SJCRH30 (cell line): Measurements from ENCODE around the gene CRYBG2. TPM values are rescaled to one million over a fixed set of nuclear protein-coding genes. Genes with fewer than 3 reads are reported as not detected.

Experiments used
- DNase-seq, 2 experiments: peaks; one replicate each; pipeline ENCODE4 v3.0.0-alpha.2; 2015 to 2020
- H3K27ac ChIP-seq: fragments of 250-450 bp; sonication (Bioruptor Pico); 2 replicates; pipeline ENCODE4 v1.5.1; 2020; ENCODE audit warnings: mild to moderate bottlenecking, moderate library complexity
- H3K27me3 ChIP-seq: fragments of 250-450 bp; sonication (Bioruptor Pico); 2 replicates; pipeline ENCODE4 v1.5.1; 2020; ENCODE audit warnings: mild to moderate bottlenecking, moderate library complexity
- H3K36me3 ChIP-seq: fragments of 250-450 bp; sonication (Bioruptor Pico); 2 replicates; pipeline ENCODE4 v1.5.1; 2020; ENCODE audit warnings: mild to moderate bottlenecking, moderate library complexity
- H3K4me1 ChIP-seq: fragments of 250-450 bp; sonication (Bioruptor Pico); 2 replicates; pipeline ENCODE4 v1.5.1; 2020; ENCODE audit warnings: mild to moderate bottlenecking, moderate library complexity
- H3K4me3 ChIP-seq: fragments of 250-450 bp; sonication (Bioruptor Pico); 2 replicates; pipeline ENCODE4 v1.5.1; 2020; ENCODE audit warnings: mild to moderate bottlenecking, moderate library complexity
- H3K9me3 ChIP-seq: fragments of 250-450 bp; sonication (Bioruptor Pico); replicated peaks from 2 replicates; pipeline ENCODE4 v1.5.1; 2020; ENCODE audit warnings: mild to moderate bottlenecking, moderate library complexity
- total RNA-seq: library from RNA; depleted of rRNA; stranded (reverse); fragments of >200 nt; shearing (Covaris generic); gene quantifications from 2 replicates; pipeline ENCODE4 v1.2.3, GENCODE V29; 2014

Gene CRYBG2
- total RNA-seq, 1 experiment from 2014 or later: not detected

DNA sequence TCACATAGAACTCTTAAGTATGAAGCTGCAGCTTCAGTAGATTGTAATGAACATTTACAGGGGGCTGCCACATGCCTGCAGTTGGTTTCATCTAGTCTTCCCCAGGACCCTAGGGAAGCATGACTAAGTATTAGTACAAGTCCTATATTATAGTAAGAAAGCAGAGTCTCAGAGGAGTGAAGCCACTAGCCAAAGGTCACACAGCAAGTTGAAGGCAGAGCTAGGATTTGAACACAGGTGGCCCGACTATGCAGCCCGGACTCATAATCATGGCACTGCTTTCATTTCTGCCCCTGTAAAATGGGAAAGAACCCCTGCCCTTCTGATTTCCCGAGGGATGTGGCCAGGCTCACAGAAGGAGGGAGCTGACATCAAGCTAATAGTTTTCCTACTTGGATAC, 8.4 kb upstream of the CRYBG2 start:
- no peak for DNase-seq
- H3K27ac ChIP-seq: no peak overlapping the region
- peaks cover 26% of the 10 kb centered on the region for H3K27me3 ChIP-seq
- no peaks in the 10 kb centered on the region for H3K36me3 ChIP-seq
- no peak overlapping the region for H3K4me3 ChIP-seq
- no peaks in the 10 kb centered on the region for H3K4me1 ChIP-seq
- no peaks in the 10 kb centered on the region for H3K9me3 ChIP-seq

DNA sequence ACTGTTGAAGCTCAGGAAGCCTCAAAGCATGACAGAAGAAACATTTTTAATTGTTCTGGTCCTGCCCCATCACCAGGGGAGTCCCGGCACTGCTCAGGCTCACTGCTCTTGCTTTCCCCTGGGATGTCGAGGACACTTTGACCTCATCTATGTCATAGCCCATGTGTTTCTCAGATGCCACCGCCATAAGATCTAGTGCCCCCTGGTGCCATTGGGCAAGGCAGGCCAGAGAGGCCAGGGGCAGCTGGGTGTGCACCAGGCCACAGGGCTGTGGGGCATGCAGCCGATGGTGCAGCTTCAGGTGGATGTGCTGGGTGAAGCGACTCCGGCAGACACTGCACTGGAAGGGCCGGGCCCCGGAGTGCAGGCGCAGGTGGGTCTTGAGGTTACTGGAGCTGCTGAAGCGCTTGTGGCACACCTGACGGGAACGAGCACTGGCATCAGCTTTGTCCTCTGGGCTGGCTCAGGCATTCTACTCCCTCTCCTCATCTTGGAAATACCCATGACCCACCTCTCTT, 7.7 kb upstream of the CRYBG2 start:
- Histone ChIP-seq H3K4me3 (no peak overlapping the region), H3K27ac (no peak overlapping the region), H3K27me3 (peaks cover 28% of the 10 kb centered on the region), H3K9me3 (no peaks in the 10 kb centered on the region), H3K4me1 (no peaks in the 10 kb centered on the region), H3K36me3 (no peaks in the 10 kb centered on the region)
- no peak for DNase-seq

DNA sequence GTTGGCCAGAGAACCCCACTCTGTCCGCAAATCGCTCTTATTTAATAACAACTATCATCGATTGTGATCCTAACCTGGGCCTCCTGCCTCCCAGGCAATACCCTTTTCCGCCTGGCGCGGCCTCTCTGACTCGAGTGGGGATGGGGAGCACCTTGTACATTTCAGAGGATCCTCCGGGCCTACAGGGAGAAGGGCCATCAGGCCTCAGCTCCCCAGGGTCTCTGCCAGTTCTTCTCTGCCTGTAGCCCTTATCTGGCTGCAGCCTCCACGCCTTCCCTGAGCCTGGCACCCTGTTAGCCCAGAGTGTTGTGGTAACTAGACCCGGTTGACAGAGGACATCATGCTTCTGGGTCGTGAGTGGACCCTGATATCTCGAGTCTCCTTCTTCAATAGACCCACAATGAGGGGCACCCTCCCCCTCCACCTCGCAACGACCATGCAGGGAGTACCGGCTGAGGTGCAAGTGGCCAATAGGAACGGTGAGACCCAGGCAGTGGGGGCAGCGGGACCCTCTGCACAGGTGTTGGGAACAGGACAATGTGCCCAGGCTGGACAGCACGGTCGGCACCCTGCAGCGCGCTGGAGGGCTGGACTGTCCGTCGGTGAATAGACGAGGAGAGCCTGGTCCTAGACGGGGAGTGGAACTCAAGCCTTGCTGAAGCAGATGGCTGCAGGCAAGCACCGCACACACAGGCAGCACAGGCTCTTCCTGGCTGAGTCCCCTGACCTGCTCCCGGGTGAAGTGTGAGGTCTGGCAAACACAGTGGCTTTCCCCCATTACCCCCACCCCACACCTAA, 7.1 kb upstream of the CRYBG2 start:
- no peak overlapping the region for H3K4me3 ChIP-seq
- peaks cover 33% of the 10 kb centered on the region for H3K27me3 ChIP-seq
- H3K9me3 ChIP-seq: no peaks in the 10 kb centered on the region
- H3K4me1 ChIP-seq: no peaks in the 10 kb centered on the region
- DNase-seq: no peak
- H3K36me3 ChIP-seq: no peaks in the 10 kb centered on the region
- no peak overlapping the region for H3K27ac ChIP-seq

DNA sequence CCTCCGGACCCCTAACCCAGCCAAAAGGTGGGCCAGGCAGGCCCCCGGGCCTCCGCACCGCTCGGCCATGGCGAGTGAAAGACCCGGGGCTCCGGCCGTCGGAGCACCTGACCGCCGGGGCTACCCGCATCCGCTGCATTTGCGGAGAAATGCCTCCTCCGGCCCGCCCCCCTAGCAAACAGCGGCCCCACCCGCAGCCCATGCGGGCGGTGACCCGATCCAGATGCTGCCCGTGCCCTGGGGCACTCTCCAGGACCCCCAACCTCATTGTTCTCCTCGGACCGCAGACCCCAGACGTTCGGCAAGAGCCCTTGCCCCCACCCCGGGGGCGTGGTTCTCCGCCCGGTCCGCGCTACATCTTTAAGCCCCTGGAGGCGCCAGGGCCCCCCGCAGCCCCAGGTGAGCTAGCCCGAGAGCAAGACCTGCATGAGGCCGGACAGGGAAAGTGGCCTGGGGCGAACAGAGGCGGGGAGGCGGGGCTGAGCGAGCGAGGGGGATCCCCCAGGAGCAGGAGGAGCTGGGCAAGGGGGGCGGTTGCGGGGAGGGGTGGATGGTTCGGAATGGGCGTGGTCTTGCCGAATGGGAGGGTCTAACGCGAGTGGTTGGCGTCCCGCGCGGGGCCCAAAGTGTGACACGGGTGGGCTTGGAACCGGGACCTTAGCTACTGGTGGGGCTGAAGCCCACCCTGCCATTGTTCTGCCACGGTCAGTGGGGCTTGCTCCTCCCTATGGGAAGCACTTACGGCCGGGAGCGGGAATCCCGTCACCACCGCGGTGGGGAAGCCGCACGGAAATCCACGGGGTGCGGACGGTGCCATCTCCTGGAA, 6.3 kb upstream of the CRYBG2 start:
- Histone ChIP-seq H3K4me1 (no peaks in the 10 kb centered on the region), H3K27me3 (peaks cover 36% of the 10 kb centered on the region), H3K9me3 (no peaks in the 10 kb centered on the region), H3K36me3 (no peaks in the 10 kb centered on the region), H3K27ac (no peak overlapping the region), H3K4me3 (no peak overlapping the region)
- DNase-seq: no peak

DNA sequence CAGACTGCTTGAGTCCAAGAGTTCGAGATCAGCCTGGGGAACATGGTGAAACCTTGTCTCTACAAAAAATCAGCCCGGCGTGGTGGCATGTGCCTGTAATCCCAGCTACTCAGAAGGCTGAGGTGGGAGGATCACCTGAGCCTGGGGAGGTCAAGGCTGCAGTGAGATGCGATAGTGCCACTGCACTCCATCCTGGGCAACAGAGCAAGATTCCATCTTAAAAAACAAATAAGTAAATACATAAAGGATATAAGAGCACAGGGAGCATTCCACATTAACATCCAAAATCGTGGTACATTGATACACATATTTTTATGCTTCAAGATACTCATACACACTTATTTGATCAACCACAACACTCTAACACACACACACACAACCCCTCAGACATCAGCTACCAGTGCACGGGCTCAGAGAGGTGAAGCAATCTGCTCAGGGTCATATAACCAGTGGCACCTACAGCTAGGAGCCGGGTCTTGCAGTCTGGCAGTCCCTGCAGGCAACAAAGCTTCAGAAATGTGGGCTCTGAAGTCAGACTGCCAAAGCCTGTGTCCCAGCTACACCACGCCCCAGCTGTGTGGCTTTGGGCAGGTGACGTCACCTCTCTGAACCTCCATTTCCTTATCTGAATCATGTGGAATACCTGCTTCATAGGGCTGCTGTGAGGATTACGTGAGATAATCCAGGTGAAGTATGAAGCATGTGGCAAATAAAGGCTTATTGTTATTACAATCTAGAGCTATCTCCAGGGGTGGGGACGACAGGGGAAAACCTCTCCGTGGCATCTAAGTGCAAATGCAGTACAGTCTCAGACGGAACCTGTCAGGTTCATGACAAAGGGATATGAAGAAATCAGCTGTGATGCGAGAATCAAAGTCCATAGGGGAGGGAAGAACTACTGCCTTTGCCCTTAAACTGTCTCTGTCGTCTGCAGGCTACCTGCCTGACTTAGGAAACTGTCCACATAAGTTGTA, 4.8 kb upstream of the CRYBG2 start:
- peaks cover 36% of the 10 kb centered on the region for H3K27me3 ChIP-seq
- H3K4me1 ChIP-seq: no peaks in the 10 kb centered on the region
- no peaks in the 10 kb centered on the region for H3K36me3 ChIP-seq
- no peak overlapping the region for H3K4me3 ChIP-seq
- H3K27ac ChIP-seq: no peak overlapping the region
- H3K9me3 ChIP-seq: no peaks in the 10 kb centered on the region
- no peak for DNase-seq

DNA sequence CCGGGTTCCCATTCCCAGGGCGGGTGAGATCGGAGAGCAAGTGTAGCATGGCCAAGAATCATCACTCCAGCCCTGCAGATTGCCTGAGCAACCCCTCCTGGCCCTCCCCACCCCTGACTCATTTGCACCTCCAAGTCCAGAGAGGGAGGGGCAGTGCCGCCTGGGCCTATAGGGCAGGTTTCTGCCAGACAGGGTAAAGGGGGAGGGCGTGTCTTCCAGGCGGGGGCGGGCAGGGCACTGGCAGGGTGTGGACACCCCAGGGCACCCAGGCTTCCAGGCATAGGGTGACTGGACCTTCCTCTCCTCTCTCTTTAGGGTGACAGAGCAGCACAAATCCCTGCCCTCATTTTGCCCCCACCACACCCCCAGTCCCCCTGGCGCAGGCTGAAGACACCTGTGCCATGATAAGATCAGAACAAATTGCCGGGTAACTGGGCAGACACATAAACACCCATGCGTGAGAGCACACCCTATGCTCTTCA, 3.2 kb upstream of the CRYBG2 start:
- no peak for DNase-seq
- Histone ChIP-seq H3K4me3 (no peak overlapping the region), H3K36me3 (no peaks in the 10 kb centered on the region), H3K9me3 (no peaks in the 10 kb centered on the region), H3K27me3 (peaks cover 35% of the 10 kb centered on the region), H3K4me1 (no peaks in the 10 kb centered on the region), H3K27ac (no peak overlapping the region)

DNA sequence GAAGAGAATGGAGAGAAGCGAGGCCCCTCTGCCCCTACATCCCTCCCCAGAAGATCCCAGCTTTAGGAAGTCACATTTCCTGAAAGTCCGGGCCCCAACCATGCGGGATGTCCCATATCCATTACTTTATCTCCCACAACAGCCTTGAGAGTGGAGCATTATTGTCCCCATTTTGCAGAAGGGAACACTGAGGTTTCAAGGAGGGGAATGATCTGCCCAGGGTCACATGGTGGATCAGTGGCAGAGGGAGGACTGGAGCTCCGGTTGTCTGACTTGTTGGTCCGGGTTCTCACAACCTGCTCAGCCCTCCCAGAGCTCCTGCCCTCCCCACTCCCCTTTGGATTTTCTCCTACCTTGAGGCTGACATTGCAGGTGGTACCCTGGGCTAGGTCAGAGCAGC, 2.2 kb upstream of the CRYBG2 start:
- DNase-seq: no peak
- Histone ChIP-seq H3K4me3 (no peak overlapping the region), H3K27me3 (peaks cover 35% of the 10 kb centered on the region)

DNA sequence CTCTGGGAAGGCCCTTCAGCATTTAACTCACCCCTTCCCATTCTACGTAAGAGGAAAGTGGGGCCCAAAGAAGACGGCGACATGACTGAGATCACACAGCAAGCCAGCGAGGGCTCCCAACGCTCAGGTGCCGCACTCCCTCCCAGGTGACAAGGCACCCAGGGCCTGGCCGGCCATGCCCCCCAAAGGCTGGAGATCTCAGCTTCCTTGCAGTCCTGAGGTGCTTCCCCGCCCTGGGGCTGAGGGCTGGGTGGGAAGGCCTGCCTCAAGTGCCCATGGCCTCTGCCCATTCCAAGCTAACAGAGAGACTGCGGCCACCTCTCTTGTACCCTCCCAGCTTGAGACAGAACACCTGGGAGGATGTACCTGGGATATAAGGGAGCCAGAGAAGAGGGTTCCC, 1.0 kb upstream of the CRYBG2 start:
- H3K36me3 ChIP-seq: no peaks in the 10 kb centered on the region

More for the DNA sequence above, 2.2 kb upstream of the CRYBG2 start:
- Histone ChIP-seq H3K9me3 (no peaks in the 10 kb centered on the region), H3K27ac (no peak overlapping the region), H3K36me3 (no peaks in the 10 kb centered on the region), H3K4me1 (no peaks in the 10 kb centered on the region; the same call in 1 of the 2 replicates)

DNA sequence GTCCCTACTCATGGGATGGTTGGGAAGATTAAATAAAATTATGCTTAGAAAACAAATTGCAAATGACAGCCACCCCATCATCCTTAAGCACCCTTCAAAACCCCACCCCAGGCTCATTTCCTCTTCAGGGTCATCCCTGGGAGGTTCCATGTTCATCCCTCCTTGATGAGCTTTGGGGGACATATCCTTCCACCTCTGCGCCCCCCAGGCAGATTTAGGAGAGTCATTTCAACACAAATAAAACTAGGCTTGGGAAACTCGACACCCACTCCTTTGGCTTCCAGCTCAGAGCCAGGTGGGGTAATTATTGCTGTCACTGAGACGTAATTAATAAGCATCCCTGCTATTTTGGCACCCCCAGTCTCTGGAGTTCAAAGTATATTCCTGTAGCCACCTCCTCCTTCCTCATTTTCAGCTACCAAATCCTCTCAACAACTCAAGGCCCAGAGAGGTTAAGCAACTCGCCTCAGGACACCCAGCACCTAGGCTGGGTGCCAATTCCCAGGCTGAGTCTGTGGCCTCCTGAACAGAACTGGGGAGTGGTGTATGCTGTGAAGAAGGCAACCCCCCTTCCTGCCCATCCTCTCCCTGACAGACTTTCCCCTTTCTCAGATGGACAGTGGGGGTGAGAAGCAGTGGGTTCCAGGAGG, 595 bp downstream of the CRYBG2 start:
- H3K27ac ChIP-seq: no peak overlapping the region
- H3K4me3 ChIP-seq: no peak overlapping the region
- H3K4me1 ChIP-seq: peaks cover 5% of the 10 kb centered on the region
- no peak for DNase-seq
- H3K36me3 ChIP-seq: no peaks in the 10 kb centered on the region
- H3K27me3 ChIP-seq: peaks cover 32% of the 10 kb centered on the region
- no peaks in the 10 kb centered on the region for H3K9me3 ChIP-seq

More for the DNA sequence above, 1.0 kb upstream of the CRYBG2 start:
- H3K27ac ChIP-seq: no peak overlapping the region
- peaks cover 32% of the 10 kb centered on the region for H3K27me3 ChIP-seq
- no peak for DNase-seq
- peaks cover under 1% of the 10 kb centered on the region for H3K4me1 ChIP-seq
- no peak overlapping the region for H3K4me3 ChIP-seq
- H3K9me3 ChIP-seq: no peaks in the 10 kb centered on the region

DNA sequence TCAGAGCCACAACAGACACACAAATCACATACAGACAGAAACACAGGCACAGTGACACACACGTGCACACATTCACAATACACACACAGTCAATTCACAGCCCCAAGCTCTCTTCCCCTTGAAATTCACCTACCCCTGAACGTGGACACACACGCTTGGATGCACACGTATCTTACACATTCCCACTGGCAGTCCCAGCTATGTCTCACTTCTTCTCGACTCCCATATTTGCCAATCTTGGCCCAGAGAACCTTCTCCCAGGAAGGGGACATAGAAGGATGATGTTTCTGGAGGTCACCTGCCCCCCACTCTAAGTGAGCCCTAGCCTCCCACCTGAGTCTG, 1.6 kb downstream of the CRYBG2 start:
- Histone ChIP-seq H3K36me3 (no peaks in the 10 kb centered on the region), H3K9me3 (no peaks in the 10 kb centered on the region), H3K4me3 (no peak overlapping the region), H3K27me3 (peaks cover 24% of the 10 kb centered on the region), H3K27ac (no peak overlapping the region), H3K4me1 (peaks cover 5% of the 10 kb centered on the region)
- no peak for DNase-seq

DNA sequence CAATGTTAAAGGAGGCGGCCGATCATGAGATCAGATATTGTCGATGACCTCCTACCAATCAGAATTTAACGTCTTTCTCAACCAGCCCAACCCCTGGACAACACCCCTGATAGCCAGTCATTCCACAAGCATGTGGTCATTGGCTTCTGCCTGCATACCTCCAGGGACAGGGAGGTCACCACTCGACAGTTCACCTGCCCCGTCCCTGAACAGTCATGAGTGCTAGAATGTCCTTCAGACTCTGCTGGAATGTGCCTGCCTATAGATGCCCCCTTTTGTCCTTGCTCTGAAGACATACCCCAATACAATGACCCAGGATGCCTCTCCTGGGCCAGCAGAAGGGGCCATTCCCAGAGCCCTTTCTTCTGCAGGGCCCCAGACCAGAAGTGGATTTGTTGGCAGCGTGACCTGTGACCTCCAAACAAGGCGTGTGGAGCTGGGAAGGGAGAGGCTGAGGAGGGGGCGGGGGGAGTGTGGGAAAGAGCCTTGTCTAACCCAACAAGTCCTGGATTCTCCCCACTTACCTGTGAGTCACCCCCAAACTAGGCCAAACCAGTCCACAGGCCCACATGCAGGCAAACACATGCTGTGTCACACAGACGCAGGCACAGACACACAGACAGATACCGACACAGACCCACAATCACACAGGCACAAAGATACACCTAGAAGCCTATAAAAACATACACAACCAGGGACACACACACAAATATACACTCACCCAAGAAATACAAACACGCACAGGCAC, 2.2 kb downstream of the CRYBG2 start:
- no peak overlapping the region for H3K27ac ChIP-seq
- peaks cover 5% of the 10 kb centered on the region for H3K4me1 ChIP-seq
- H3K36me3 ChIP-seq: no peaks in the 10 kb centered on the region
- no peak for DNase-seq
- H3K9me3 ChIP-seq: no peaks in the 10 kb centered on the region
- H3K4me3 ChIP-seq: no peak overlapping the region
- H3K27me3 ChIP-seq: peaks cover 22% of the 10 kb centered on the region

DNA sequence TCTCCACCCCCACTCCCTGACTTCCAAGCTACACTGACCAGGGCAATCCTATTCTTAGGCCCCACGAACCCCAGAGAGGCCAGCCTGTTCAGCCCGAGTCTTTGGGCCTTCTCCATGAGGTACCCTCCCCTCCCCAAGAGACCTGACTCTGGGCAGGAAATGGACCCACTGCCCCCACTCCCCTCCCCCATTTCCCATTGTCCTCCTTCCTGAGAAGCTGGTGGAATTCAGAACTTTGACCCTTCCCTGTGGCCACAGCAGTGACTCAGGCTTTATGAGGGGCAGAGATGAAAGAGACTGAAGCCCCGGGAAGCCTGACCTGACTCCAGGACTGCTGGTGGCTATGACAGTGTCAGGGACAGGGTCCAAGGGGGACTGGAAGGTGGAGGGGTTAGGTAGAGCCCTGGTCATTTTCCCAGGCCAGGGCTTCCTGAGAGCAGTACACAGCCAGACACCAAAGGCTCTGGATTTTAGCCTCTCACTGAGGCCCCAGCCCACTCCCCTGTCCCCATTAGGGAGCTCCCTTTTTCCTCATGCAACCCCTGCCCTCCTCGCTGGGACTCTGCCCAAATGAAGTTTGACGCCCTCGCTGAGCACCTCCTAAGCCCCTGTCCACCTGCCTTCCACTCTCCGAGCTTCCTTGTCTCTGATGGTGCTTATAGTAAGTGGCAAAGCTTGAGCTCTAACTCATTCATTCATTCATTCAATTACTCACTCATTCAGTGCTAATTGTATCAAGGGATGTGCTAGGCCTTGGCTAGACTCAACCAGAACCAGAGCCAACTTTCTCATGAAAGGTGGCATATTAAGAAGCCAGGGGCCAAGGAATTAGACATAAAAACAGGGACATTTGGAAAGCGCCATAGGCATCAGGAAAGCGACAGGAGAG, 3.0 kb downstream of the CRYBG2 start:
- no peak overlapping the region for H3K27ac ChIP-seq
- DNase-seq: no peak
- no peaks in the 10 kb centered on the region for H3K9me3 ChIP-seq
- no peak overlapping the region for H3K4me3 ChIP-seq
- H3K36me3 ChIP-seq: no peaks in the 10 kb centered on the region
- peaks cover 23% of the 10 kb centered on the region for H3K27me3 ChIP-seq
- peaks cover 5% of the 10 kb centered on the region for H3K4me1 ChIP-seq

DNA sequence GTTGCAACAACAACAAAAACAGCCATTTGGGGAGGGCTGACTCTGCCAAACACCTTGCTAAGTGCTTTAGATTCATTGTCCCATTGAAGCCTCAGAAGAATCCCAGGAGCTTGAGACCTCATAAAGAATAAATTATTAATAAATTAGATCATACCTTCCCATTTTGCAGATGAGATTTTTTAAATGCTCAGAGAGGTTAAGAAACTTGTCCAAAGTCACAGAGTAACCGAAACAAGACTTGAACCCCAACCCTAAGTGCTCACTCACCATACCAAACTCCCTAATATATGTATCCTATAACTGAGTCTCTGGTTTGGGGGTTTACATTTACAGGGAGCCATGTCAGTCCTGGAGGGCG, 3.6 kb downstream of the CRYBG2 start:
- Histone ChIP-seq H3K9me3 (no peaks in the 10 kb centered on the region), H3K27ac (no peak overlapping the region), H3K4me1 (peaks cover 5% of the 10 kb centered on the region), H3K36me3 (no peaks in the 10 kb centered on the region), H3K27me3 (peaks cover 22% of the 10 kb centered on the region), H3K4me3 (no peak overlapping the region)
- no peak for DNase-seq
